Glomerular endothelial cell (primary cell): ENCODE data around the gene AFAP1. TPM values are rescaled to one million over a fixed set of nuclear protein-coding genes. Genes with fewer than 3 reads are reported as not detected.

Experiments used
- DNase-seq: peaks from one replicate; pipeline ENCODE4 v3.0.0-alpha.2; 2011; ENCODE audit warnings: low read depth, low spot score; ENCODE audit errors: extremely low read depth
- total RNA-seq: library from RNA; depleted of rRNA; stranded (reverse); fragments of >200 nt; gene quantifications from 2 replicates; pipeline ENCODE4 v1.2.3, GENCODE V29; 2015

AFAP1 gene
- total RNA-seq, 1 donor from 2014 or later: 92.8 TPM

- no peak for DNase-seq
Measured at GRCh38 chr4:7811536-7812191, 128.0 kb downstream of the AFAP1 start.

- no peak for DNase-seq
Measured at GRCh38 chr4:7810783-7811535, 128.7 kb downstream of the AFAP1 start.

GRCh38 chr4:7808752-7809151 is 130.9 kb downstream of the AFAP1 start:
- no peak for DNase-seq

- DNase-seq: no peak
Measured at GRCh38 chr4:7808181-7808580, 131.5 kb downstream of the AFAP1 start.

- DNase-seq: no peak
Measured at GRCh38 chr4:7807351-7807921, 132.2 kb downstream of the AFAP1 start.

- no peak for DNase-seq
Measured at GRCh38 chr4:7806338-7807090, 133.1 kb downstream of the AFAP1 start.

GRCh38 chr4:7805533-7806337 is 133.9 kb downstream of the AFAP1 start:
- no peak for DNase-seq

- DNase-seq: no peak
Measured at GRCh38 chr4:7804756-7805385, 134.8 kb downstream of the AFAP1 start.

GRCh38 chr4:7803992-7804755 is 135.5 kb downstream of the AFAP1 start:
- DNase-seq: no peak

GRCh38 chr4:7803371-7803770 is 136.3 kb downstream of the AFAP1 start:
- no peak for DNase-seq

GRCh38 chr4:7802093-7802726 is 137.5 kb downstream of the AFAP1 start:
- no peak for DNase-seq

- no peak for DNase-seq
Measured at GRCh38 chr4:7801641-7802040, 138.0 kb downstream of the AFAP1 start.

- no peak for DNase-seq
Measured at GRCh38 chr4:7801001-7801400, 138.7 kb downstream of the AFAP1 start.

- DNase-seq: no peak
Measured at GRCh38 chr4:7800410-7800809, 139.3 kb downstream of the AFAP1 start.

GRCh38 chr4:7799736-7800135 is 139.9 kb downstream of the AFAP1 start:
- no peak for DNase-seq

- DNase-seq: no peak
Measured at GRCh38 chr4:7799306-7799705, 140.4 kb downstream of the AFAP1 start.

- no peak for DNase-seq
Measured at GRCh38 chr4:7798178-7798995, 141.3 kb downstream of the AFAP1 start.

GRCh38 chr4:7797330-7797729 is 142.3 kb downstream of the AFAP1 start:
- DNase-seq: no peak
